IPS-18c (cell line): ENCODE measurements around the gene TOX3.

Experiments used
- H3K4me3 ChIP-seq: 2 replicates; pipeline ENCODE4 v1.7.0; 2013; ENCODE audit warnings: low read depth, mild to moderate bottlenecking, low read length, moderate library complexity; ENCODE audit not compliant: insufficient read depth
- H3K9me3 ChIP-seq: one replicate; pipeline ENCODE4 v1.6.1; 2013; ENCODE audit warnings: mild to moderate bottlenecking, low read length, moderate library complexity; ENCODE audit not compliant: control insufficient read depth, insufficient read depth

The TOX3 gene

DNA sequence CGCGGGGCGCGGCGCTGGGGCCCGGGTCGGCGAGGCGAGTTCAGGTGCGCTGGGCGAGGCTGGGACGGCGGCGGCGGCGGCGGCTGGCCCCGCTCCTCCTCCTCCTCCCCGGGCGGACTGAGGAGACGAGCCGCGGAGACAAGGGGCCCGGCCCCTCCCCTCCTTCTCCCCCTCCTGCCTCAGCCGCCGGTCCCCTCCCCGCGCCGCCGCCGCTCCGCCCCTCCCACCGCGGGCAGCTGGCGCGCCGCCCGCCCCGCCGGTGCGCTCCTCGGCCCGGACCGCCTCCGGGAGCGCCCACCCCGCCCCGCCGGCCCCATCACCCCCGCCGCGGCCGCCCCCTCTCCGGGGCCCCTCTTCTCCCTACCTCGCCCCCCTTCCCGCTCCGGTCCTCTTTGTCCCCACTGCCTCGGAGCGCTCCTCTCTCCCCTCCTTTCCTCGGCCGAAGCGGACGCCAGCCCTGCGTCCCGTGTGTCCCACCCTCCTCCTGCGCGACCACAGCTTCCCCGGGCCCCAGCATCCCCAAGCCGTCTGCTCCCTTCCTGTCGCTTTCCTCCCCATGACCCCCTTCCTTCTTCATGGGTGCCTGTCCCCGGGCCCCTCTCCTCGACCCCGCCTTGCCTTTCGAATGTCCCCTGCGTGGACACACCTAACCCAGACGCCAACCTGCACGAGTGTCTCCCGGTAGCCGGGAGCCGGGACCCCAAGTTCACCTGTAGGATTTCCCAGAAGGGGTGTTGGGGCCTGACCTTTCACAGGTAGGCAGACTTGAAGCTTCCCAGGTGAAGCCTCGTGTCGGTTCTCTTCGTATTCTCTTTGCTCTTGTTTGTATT is at the start of gene TOX3:
TOX3 (minus strand) TSS at position 140 of the 830 bp plus-strand sequence. CDS start 420 bp downstream, outside the sequence.
- Histone ChIP-seq H3K4me3 (peak within 1 kb of the TSS; percentile 79), H3K9me3 (no peaks in the 10 kb centered on the region)

DNA sequence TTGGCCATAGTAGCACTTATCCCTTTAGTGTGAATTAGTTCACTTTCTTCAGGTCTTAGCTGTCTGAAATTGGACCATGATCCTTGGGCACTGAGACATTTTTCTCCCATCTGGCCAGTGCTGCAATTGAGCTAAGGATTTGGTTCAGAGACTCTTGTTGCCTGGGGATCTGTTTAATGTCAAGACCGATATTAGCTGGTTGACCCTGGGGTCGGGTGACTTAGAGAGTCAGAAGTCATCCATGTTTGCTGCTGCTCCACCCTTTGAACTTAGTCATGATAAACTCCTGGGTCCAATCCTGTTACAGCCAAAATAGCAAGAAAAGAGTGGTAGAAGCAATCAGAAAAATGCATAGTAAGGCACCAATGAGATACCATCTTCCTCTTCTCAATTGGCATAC is 45.8 kb upstream of the TOX3 start:
- Histone ChIP-seq H3K9me3 (no peaks in the 10 kb centered on the region), H3K4me3 (no peak overlapping the region)

DNA sequence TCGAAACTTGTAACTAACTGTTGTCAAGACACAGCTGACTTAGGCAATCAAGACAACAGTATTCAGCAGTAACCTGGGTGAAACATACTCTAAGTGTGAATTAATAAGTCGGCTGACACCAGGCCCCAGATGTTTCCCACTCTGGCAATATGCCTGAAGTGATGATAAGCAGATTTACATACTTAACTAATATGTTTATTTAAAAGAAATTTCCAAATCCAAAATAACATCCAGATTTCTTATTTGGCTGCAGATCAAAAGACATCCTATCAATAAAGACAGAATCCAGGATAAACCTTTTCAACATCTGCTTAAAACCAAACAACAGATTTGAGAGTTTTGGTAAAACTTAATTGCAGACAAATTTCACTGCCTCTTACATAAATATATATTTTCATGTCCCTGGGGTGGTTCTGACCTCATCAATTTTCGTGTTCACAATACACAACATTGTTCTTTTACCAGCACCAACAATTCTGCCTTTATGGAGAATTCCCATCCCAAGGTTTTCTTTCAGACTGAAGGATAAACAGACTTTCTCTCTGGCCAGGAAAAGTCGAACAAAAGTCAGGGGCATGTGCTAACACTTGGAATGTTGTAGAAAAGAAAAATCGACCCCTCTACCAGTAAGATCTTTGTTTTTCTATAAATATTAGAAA is 45.1 kb upstream of the TOX3 start:
- Histone ChIP-seq H3K9me3 (no peaks in the 10 kb centered on the region), H3K4me3 (no peak overlapping the region)

DNA sequence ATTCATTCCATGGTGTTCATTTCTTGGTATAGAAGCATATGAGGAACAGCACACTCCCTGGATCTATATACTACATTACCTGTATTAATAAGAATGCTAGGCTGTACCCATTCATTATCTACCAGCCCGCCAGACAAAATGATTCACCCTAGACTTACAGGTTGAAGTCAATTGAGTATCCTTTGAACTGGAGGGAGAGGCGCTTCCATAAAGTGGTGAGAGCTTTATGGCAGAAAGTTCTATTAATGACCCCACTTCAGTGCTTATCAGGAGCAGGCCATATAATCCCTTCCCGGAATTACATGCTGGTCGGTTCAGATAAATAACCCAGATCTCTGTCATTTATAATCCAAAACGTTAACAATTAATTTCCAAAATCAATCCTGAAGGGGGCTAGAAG is 44.5 kb upstream of the TOX3 start:
- no peaks in the 10 kb centered on the region for H3K9me3 ChIP-seq
- H3K4me3 ChIP-seq: no peak overlapping the region

DNA sequence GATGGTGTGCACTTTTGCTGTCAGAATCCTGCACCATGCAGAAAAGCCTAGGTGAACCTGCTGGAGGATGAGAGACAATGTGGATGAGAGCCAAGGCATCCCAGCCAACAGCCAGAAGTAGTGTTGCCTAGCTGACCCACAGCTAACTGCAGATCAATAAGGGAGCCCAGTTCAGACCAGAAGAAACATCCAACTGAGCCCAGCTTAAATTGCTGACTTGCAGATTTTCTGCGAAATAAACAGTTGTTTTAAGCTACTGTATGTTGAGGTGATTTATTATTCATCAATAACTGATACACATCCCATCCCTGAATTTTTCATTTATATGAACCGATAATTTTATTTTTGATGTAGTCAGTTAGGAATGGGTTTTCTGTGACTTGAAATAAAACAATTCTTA is 39.2 kb upstream of the TOX3 start:
- Histone ChIP-seq H3K9me3 (no peaks in the 10 kb centered on the region), H3K4me3 (no peak overlapping the region)

DNA sequence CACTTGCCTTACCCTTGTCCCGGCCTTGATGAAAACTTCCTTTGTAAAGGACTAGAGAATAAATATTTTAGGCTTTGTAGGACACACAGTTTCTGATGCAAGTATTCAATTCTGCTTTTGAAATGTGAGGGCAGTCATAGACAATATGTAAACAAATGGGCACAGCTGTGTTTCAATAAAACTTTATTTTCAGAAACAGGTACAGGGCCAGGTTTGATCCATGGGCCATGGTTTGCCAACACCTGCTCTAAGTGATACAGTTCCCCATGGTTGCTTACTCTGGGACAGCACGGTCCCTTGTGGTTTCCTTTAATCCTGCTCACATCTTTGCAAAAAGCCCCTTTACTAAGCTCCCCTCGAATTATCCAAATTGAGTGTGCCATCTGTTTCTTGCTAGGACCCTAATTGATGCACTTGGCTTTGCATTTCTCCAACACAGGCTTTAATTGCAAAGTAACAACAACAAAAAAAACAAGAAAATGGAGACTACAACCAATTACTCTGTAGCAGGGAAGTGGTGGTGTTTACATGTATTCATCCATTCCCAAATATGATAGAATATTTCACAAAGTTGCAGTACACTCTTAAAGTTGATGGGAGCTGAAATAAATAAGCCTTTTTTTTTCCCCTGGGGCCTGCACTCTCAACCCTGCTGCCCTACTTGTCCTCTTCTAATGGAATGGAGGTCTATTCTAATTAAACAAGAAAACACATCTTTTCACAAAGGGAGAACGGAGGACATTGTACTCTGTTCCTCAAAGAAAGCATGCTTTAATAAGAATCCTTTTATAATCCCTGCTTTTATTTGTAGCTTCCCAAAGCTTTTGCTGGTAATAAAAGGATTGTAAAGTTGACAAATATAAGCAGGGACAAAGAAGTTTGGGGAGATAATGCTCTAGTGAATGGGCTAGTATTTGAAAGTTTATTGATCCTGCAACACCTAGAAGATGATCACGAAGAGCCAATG is 37.7 kb upstream of the TOX3 start:
- no peak overlapping the region for H3K4me3 ChIP-seq
- no peaks in the 10 kb centered on the region for H3K9me3 ChIP-seq

DNA sequence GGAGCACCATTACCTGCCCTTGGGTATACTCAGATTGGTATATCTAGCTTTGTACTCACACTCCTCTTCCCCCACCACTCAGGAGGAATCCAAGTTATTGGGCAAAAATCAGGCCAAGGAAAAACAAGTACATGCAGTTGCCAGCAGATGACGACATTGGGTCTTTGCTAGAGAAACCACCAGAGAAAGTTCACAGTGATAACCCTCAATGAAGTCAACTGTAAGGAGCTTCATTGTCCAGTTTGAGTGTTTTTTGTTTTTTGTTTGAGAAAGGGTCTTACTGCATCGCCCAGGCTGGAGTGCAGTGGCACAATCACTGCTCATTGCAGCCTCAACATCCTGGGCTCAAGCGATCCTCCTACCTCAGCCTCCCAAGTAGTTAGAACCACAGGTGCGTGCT is 34.6 kb upstream of the TOX3 start:
- H3K4me3 ChIP-seq: no peak overlapping the region
- H3K9me3 ChIP-seq: no peaks in the 10 kb centered on the region

DNA sequence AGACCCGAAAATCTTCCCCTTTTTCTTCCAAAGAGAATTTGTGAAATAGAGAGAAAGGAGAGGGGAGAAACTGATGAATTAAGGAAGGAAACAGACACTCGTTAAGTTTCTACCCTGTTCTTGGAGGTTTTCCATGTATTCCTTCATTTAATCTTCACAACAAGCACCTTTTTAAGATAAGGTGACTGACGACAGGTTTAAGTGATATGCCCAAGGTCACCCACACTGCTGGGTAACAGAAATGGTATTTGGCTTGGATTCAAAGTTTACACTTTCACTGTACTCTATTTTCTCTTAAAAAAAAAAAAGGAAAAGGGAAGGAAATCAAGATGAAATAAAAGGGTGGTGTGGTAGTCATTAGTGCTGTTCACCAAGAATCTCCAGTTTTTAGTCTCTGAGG is 33.5 kb upstream of the TOX3 start:
- no peak overlapping the region for H3K4me3 ChIP-seq
- no peaks in the 10 kb centered on the region for H3K9me3 ChIP-seq

DNA sequence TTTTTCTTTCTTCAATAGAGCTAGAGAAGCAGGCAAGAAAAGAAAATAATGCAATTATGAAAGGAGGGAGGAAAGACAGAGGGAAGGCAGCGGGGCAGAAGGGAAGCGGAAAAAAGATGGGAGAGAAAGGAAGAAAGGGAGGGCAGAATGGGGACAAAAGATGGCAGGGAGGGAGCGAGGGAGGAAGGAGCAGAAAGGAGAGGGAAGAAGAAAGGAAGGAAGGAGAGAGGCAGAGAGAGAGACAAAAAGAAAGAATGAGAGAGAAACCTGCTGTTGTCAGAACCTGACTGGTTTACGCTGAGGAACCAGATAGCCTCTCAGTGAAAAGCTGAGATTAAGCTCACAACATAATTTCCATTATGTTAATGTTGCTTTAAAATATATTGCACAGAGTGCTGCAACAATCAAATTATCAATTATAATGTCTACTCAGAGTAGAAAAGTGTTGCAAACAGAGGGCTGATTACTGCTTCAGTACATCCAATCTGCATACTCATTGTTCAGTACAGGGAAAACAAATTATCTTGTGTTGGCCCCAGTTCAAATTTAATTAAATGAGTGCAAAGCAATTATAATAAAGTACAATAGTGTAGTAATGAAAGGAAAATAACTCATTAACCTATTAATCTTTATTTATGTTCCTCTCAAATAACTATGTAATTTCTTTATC is 32.0 kb upstream of the TOX3 start:
- H3K9me3 ChIP-seq: no peaks in the 10 kb centered on the region
- no peak overlapping the region for H3K4me3 ChIP-seq

DNA sequence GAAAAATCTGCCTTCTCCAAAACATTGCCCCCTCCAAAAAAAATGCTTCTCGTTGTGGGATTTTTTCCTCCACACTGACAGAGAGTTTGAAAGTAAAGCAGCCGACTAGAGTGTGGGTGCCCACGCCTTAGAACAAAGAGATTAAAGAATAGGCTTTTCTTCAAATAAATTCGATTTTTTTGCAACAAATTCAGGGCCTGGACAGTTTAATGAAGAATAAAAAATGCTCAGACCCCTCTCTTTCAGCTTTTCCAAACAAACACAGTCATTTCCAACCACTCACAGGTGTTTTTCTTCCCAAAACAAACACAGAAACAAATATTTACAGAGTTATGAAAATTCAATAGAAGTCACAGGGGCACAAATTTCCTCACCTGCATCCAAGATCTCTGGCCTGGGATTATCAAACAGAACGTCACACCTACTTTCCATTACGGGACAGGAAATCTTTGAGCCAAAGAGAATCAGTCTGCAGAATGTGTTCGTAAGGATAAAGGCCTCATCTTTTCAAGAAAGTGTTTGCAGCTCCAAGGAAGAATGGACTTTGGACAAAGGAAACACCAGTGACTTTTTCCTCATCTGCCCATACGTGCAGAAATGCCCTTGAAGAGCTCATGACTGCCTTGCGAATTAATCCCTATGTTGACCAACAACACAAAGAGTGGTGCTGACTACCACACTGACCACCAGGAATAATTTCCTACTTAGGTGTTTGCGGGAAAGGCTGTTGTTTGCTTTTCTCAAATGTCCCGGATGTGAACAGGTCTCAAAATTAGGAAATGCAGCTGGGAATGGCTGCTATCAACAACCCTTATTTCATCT is 31.3 kb upstream of the TOX3 start:
- no peaks in the 10 kb centered on the region for H3K9me3 ChIP-seq
- no peak overlapping the region for H3K4me3 ChIP-seq

DNA sequence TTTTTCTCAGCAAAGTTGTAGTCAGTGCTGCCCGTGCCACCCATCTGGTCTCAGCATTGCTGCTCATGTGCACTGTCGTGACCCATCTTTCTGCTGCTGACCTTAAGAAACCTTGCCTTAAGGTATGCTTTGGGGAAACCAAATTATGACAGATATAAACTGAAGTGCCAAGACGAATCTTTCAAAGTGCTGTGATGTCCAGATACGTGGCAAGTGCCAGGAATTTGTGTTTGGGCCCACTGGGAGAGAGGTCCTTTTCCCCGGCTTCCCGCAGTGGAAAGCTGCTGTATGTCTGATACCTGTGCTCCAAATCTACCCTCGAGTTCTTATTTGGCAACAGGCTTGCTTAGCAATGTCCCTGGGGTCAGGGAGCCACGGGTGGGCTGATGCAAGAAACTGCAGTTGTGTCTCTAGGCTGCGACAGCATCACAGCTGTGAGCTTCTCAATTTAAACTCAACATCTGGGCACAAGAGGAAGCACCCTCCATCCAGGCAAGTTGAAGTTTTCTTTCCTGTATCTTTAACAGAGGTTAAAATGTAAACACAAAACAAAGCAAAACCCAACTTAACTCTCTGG is 30.3 kb upstream of the TOX3 start:
- H3K9me3 ChIP-seq: no peaks in the 10 kb centered on the region
- H3K4me3 ChIP-seq: no peak overlapping the region

DNA sequence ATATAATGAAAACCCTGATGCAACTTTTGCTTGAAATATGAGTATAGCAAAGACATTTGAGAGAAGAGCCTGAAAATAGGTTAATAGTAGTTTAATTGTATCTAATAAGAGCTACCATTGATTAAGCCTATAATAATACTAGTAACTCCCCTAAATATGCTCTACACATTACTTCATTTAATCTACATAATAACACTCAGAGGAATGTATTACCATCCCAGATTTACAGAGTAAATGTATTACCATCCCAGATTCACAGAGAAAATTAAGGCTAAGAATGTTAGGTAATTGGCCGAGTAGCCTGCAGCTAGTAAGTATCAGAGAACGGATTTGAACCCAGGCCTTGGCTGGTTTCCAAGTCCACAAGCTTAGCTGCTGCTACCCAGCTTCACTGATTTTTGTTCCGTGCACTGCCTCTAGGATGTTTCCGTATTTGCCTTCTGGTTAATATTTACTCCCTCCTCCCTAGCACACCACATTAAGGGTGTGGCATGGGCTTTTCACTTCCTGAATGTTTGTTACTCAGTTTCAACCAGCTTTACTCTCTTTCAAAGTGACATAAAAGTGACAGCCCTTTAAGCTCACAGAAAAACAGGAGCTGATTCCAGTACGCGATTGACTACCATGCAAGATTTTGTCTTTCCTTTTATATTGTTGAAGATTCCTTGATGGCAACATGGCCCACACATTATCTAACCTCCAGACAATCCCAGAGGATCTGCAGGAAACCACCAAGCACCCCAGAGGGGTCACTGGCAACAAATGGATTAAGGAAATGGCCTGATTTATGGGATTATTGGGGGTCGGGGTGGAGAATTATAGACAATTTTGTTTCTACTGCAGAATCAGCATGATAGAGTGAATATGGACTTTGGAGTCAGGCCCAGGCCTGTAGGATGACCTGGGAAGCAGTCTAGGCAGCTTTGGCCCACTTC is 26.7 kb upstream of the TOX3 start:
- no peak overlapping the region for H3K4me3 ChIP-seq
- no peaks in the 10 kb centered on the region for H3K9me3 ChIP-seq

DNA sequence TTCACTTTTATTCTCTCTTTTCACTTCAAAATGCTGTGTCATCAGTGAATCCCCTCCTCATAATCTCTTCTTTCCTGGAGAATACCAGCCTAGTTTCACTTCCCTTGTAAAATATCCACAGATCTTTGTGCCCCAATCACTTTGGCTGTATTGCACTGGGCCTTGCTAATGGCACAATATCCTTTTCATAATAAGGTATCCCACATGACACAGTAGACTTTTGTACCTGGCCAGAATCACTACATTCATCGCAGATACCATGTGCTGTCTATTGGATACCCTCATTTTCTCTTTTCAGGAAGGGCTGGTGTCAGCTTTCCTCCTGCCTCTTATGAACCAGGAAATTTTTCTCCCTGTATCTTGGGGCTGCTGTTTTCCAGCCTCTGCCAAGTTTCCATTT is 25.7 kb upstream of the TOX3 start:
- no peak overlapping the region for H3K4me3 ChIP-seq
- no peaks in the 10 kb centered on the region for H3K9me3 ChIP-seq

DNA sequence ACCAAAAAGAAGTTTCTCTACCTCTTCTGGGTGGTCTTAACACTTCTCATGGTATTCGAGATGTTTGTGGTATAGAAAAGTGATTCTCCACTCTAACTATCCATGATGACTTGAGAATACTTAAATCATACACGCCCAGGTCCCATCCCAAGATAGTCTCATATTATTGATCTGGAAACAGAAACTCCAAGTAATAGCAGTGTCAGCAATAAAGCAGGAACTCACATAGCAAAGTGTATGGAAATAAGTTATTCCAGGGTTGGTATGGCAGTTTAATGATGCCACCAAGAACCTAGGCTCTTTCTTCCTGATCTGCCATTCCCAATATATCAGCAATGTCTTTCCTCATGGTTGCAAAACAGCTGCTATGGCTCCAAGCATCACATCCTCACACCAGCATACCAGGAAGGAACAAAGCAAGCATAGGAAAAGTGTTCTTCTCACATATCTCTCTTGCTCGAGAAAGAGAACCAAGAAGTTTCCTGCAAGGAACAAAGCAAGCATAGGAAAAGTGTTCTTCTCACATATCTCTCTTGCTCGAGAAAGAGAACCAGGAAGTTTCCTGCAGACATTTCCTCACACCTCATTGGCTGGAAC is 23.6 kb upstream of the TOX3 start:
- Histone ChIP-seq H3K4me3 (no peak overlapping the region), H3K9me3 (no peaks in the 10 kb centered on the region)

DNA sequence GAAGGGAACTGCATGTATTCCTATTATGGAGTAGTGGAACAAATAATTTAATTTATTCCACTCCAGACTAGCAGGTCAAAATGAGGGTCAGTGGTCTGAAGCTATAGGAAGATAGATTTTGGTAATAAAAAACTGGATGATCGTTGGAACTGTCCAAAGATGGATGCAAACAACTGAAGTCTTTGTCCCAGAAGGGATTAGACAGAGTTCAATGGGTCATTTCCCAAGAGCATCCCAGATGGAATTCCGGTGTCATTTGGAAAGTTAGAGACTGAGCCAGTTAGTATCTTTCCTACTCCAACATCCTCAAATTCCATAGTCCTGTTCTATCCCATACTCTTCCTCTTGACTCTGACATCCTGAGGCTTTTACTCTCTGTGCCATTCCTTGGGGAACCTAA is 22.8 kb upstream of the TOX3 start:
- Histone ChIP-seq H3K4me3 (no peak overlapping the region), H3K9me3 (no peaks in the 10 kb centered on the region)
